Chondrocyte (in vitro differentiated cells): ENCODE measurements around the gene IREB2. TPM values are rescaled to one million over a fixed set of nuclear protein-coding genes. Genes with fewer than 3 reads are reported as not detected.
A peak's percentile ranks its signal among the peaks of the same experiment; 100 is the strongest.
"Not testable (repeated sequence)": the region's sequence is repeated elsewhere in the genome, so short reads cannot be mapped to it uniquely, and the experiment has no call there.

Experiments used
- DNase-seq: peaks from one replicate; pipeline ENCODE4 v3.0.0; 2021; ENCODE audit warnings: mixed read lengths, low spot score
- H3K27ac Mint-ChIP-seq: one replicate; pipeline ENCODE4 v1.8.0; 2021; ENCODE audit warnings: mild to moderate bottlenecking, moderate library complexity, mixed read lengths; ENCODE audit not compliant: unreplicated experiment
- H3K27me3 Mint-ChIP-seq: 2 replicates; pipeline ENCODE4 v1.8.0; 2021; ENCODE audit warnings: low read depth, mixed read lengths
- H3K36me3 Mint-ChIP-seq: 2 replicates; pipeline ENCODE4 v1.8.0; 2021; ENCODE audit warnings: low read depth, mixed read lengths
- H3K4me1 Mint-ChIP-seq: 2 replicates; pipeline ENCODE4 v1.8.0; 2021; ENCODE audit warnings: low read depth, mild to moderate bottlenecking, mixed read lengths
- H3K4me3 Mint-ChIP-seq: one replicate; pipeline ENCODE4 v1.8.0; 2021; ENCODE audit warnings: mild to moderate bottlenecking, moderate library complexity, mixed read lengths; ENCODE audit not compliant: unreplicated experiment
- H3K9me3 Mint-ChIP-seq: 2 replicates; pipeline ENCODE4 v1.8.0; 2021; ENCODE audit warnings: low read depth, mixed read lengths
- total RNA-seq: library from RNA; stranded (reverse); gene quantifications from 3 replicates; pipeline ENCODE4 v1.2.1, GENCODE V29; 2021
- TF ChIP-seq, protein P1 (sequence below): fragments of 200-600 bp; sonication (generic); IDR thresholded peaks from 2 replicates; pipeline ENCODE4 v1.5.0; 2021; ENCODE audit warnings: antibody characterized with exemption, mild to moderate bottlenecking, moderate library complexity

The IREB2 gene
- total RNA-seq, 1 donor from 2014 or later, result 56.1 TPM

DNA sequence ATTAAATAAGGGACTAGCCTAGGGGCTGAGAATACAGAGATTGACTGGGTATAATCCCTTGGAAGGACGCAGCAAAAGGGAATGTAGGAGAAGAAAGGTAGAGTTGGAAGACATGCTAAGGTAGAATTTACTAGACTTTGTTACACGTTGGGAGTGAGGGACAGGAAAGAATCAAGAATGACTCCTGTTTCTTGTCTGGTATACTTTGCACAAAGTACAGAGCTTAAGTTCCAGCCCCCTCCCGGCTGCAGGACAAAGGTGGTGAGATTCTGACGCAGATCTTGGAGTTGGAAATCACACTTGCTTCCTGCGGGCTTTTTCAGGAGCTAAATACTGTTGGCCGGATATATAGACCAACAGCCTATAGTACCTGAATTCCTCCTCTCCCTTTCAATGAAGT is 70.3 kb downstream of the IREB2 start:
- DNase-seq, result no peak
- Mint-ChIP-seq H3K27ac (no peak overlapping the region), H3K4me1 (peaks cover 15% of the 10 kb centered on the region), H3K4me3 (peak overlapping the region; percentile 83), H3K36me3 (no peaks in the 10 kb centered on the region), H3K9me3 (no peaks in the 10 kb centered on the region), H3K27me3 (no peaks in the 10 kb centered on the region)
- TF ChIP-seq, protein P1, sequence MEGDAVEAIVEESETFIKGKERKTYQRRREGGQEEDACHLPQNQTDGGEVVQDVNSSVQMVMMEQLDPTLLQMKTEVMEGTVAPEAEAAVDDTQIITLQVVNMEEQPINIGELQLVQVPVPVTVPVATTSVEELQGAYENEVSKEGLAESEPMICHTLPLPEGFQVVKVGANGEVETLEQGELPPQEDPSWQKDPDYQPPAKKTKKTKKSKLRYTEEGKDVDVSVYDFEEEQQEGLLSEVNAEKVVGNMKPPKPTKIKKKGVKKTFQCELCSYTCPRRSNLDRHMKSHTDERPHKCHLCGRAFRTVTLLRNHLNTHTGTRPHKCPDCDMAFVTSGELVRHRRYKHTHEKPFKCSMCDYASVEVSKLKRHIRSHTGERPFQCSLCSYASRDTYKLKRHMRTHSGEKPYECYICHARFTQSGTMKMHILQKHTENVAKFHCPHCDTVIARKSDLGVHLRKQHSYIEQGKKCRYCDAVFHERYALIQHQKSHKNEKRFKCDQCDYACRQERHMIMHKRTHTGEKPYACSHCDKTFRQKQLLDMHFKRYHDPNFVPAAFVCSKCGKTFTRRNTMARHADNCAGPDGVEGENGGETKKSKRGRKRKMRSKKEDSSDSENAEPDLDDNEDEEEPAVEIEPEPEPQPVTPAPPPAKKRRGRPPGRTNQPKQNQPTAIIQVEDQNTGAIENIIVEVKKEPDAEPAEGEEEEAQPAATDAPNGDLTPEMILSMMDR, result no peak

DNA sequence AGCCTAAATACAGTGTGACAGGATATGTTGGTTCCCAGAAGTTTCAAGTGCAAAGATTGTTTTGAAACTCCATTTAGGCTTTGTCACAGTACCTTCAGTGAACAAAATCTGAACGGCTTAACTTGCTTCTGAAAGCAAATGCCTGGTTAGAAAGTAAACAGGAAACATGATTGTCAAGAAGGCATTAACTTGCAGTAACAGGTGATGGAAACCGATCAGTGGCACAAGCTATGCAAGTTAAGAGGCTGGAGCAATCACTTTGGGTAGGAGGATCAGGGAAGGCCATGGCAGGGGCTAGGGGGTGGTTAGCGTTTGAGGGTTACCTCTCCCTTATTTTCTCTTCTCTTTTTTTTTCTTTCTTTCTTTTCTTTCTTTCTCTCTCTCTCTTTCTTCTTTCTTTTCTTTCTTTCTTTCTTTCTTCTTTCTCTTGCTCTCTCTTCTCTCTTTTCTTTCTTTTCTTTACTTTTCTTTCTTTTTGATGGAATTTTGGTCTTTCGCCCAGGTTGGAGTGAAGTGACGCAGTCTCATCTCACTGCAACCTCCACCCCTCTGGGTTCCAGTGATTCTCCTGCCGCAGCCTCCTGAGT is 71.8 kb downstream of the IREB2 start:
- no peak overlapping the region for H3K27ac Mint-ChIP-seq
- H3K27me3 Mint-ChIP-seq, result no peaks in the 10 kb centered on the region
- no peaks in the 10 kb centered on the region for H3K9me3 Mint-ChIP-seq
- H3K4me1 Mint-ChIP-seq, result peaks cover 15% of the 10 kb centered on the region
- H3K36me3 Mint-ChIP-seq, result no peaks in the 10 kb centered on the region
- no peak for DNase-seq
- no peak overlapping the region for H3K4me3 Mint-ChIP-seq
- TF ChIP-seq, protein P1, result no peak

DNA sequence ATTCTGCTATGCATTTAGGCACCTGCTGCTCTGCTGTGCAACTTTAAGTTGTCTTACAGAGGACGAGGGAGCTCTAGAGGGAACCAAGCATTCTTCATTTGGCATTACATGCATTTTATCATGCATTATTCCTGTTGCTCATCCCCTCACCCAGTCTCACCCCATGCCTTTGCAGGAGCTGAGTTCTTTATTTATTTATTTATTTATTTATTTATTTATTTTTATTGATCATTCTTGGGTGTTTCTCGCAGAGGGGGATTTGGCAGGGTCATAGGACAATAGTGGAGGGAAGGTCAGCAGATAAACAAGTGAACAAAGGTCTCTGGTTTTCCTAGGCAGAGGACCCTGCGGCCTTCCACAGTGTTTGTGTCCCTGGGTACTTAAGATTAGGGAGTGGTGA is 82.0 kb downstream of the IREB2 start:
- not testable (repeated sequence) for H3K9me3 Mint-ChIP-seq, DNase-seq, H3K4me3 Mint-ChIP-seq, H3K36me3 Mint-ChIP-seq, H3K27me3 Mint-ChIP-seq, H3K27ac Mint-ChIP-seq, H3K4me1 Mint-ChIP-seq

DNA sequence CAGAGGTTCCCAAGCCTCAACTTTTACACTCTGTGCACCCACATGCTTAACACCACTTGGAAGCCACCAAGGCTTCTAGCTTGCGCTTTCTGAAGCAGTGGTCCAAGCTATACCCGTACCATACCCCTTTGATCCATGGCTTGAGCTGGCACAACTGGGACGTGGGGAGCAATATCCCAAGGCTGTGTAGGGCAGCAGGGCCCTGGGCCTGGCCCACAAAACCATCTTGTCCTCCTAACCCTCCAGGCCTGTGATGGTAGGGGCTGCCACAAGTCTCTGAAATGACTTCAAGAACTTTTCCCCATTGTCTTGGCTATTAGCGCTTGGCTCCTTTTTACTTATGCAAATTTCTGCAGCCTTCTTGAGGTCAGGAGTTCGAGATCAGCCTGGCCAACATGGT is 86.2 kb downstream of the IREB2 start:
- no peak overlapping the region for H3K27ac Mint-ChIP-seq
- no peaks in the 10 kb centered on the region for H3K9me3 Mint-ChIP-seq
- DNase-seq, result no peak
- H3K4me3 Mint-ChIP-seq, result no peak overlapping the region
- no peaks in the 10 kb centered on the region for H3K4me1 Mint-ChIP-seq
- TF ChIP-seq, protein P1, result no peak
- peaks cover 2% of the 10 kb centered on the region for H3K36me3 Mint-ChIP-seq
- H3K27me3 Mint-ChIP-seq, result no peaks in the 10 kb centered on the region

DNA sequence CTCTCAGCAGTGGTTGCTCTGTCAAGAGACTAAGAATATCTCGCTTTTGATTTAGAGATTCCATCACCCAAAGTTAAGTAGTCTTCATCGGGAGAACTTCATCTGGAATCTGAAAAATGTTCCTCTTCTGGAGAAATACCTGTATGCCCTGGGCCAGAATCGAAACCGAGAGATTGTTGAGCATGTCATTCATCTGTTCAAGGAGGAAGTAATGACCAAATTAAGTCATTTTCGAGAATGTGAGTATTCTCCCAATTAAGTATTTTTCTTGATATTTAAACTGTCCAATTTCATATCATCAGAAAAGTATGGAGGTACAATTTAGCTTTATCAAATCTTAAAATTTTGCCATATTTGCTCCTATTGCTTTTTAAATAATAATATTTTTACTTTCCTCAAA is 89.3 kb downstream of the IREB2 start:
- Mint-ChIP-seq H3K9me3 (no peaks in the 10 kb centered on the region), H3K36me3 (peaks cover 2% of the 10 kb centered on the region), H3K27me3 (no peaks in the 10 kb centered on the region), H3K4me3 (no peak overlapping the region), H3K27ac (no peak overlapping the region), H3K4me1 (no peaks in the 10 kb centered on the region)
- TF ChIP-seq, protein P1, result no peak
- no peak for DNase-seq

DNA sequence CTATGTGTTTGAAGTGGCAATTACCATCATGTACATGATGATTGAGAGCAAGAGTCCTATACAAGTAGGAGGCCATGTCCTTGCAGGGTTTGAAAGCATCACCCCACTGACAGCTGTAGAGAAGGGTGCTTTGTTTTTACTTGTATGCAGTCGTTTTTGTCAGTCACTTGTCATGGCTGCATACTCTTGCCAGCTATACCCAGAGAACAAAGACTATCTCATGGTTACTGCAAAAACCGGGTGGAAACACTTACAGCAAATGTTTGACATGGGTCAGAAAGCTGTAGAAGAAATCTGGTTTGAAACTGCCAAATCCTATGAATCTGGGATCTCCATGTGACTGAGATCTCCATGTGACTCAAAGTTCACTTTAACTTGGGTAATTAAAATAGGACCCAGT is 95.3 kb downstream of the IREB2 start:
- Mint-ChIP-seq H3K27ac (no peak overlapping the region), H3K36me3 (no peaks in the 10 kb centered on the region), H3K4me3 (no peak overlapping the region), H3K27me3 (no peaks in the 10 kb centered on the region), H3K9me3 (no peaks in the 10 kb centered on the region), H3K4me1 (no peaks in the 10 kb centered on the region)
- TF ChIP-seq, protein P1, result no peak
- DNase-seq, result no peak
